GM21723 (cell line): Measurements from ENCODE around the gene MAGT1.
"Not testable (repeated sequence)": the region's sequence is repeated elsewhere in the genome, so short reads cannot be mapped to it uniquely, and the experiment has no call there.

Experiments
- ATAC-seq: cut with Tn5 transposase; IDR thresholded peaks from one replicate; pipeline ENCODE4 v1.9.1; 2021; ENCODE audit warnings: mild to moderate bottlenecking, moderate library complexity; ENCODE audit not compliant: unreplicated experiment

MAGT1 gene

GRCh38 chrX:77894921-77895886, at the start of gene MAGT1:
Gene MAGT1, minus strand, starts transcription at chrX:77895435. Its CDS starts 25 bp downstream, at chrX:77895410.
- ATAC-seq: peak; percentile 91

DNA sequence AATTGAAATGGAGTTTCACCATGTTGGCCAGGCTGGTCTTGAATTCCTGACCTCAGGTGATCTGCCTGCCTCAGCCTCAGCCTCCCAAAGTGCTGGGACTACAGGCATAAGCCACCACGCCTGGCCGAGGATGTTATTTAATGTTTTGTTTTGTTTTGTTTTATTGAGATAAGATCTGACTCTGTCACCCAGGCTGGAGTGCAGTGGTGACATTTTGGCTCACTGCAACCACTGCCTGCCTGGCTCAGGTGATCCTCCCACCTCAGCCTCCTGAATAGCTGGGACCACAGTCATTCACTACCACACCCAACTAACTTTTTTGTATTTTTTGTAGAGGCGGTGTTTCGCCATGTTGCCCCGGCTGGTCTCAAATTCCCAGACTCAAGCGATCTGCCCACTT, 49.8 kb upstream of the MAGT1 start:
- not testable (repeated sequence) for ATAC-seq

GRCh38 chrX:77938083-77938680, 42.9 kb upstream of the MAGT1 start:
- ATAC-seq: no peak

GRCh38 chrX:77937291-77937690, 42.1 kb upstream of the MAGT1 start:
- ATAC-seq: no peak

- no peak for ATAC-seq
These were observed 41.1 kb upstream of the MAGT1 start for GRCh38 chrX:77936299-77936698.

DNA sequence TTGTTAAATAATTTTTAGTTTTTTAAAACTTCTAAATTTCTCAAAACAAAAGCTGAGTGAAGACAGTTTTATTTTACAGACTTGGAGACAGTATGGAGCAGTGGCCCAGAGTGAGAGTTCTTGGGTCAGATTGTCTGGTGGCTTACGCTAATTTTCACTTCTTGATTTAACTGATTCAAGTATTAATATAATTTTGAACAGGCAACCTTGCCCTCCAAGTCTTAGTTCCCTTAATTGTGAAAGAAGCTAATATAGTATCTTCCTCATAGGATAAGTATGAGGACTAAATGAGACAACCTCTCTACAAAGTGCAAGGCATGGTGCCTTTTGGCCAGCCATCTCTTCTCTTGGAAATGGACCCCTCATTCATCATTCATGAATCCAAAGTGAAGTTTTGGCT, 40.7 kb upstream of the MAGT1 start:
- no peak for ATAC-seq

- ATAC-seq: no peak
These were observed 35.3 kb upstream of the MAGT1 start for GRCh38 chrX:77930581-77930980.

- ATAC-seq: peak; percentile 54
These were observed 30.5 kb upstream of the MAGT1 start for GRCh38 chrX:77925764-77926163.

- ATAC-seq: no peak
These were observed 29.2 kb upstream of the MAGT1 start for GRCh38 chrX:77924320-77924859.

DNA sequence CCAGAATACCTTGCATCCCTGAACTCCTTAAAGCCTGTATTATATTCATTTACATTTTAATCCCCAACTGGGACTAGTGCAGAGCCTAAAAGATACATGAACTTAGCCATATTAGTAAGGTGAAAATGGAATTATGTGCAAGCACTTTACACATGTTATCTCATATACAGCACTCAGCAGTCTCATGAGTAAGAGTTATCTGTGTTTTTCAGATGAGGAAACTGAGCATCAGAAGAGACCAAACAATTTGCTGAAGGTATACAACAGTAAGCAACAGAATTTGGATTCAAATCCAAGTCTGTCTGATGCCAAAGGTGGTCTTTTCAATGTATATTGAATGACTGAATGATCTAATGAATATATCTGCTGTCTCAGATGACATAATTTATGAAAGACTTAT, 27.6 kb upstream of the MAGT1 start:
- no peak for ATAC-seq

DNA sequence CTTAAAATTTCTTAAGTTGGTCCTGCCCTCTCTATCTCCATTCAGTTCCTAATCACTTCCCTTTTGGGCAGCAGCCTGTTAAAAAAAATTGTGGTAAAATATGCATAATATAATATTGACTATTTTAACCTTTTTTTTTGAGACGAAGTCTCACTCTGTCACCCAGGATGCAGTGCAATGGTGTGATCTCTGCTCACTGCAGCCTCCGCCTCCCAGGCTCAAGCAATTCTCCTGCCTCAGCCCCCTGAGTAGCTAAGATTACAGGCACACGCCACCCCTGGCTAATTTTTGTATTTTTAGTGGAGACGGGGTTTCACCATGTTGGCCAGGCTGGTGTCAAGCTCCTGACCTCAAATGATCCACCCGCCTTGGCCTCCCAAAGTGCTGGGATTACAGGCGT, 24.1 kb upstream of the MAGT1 start:
- not testable (repeated sequence) for ATAC-seq

GRCh38 chrX:77918568-77918967, 23.3 kb upstream of the MAGT1 start:
- ATAC-seq: no peak

GRCh38 chrX:77917294-77917933, 22.2 kb upstream of the MAGT1 start:
- peak; percentile 53 for ATAC-seq

DNA sequence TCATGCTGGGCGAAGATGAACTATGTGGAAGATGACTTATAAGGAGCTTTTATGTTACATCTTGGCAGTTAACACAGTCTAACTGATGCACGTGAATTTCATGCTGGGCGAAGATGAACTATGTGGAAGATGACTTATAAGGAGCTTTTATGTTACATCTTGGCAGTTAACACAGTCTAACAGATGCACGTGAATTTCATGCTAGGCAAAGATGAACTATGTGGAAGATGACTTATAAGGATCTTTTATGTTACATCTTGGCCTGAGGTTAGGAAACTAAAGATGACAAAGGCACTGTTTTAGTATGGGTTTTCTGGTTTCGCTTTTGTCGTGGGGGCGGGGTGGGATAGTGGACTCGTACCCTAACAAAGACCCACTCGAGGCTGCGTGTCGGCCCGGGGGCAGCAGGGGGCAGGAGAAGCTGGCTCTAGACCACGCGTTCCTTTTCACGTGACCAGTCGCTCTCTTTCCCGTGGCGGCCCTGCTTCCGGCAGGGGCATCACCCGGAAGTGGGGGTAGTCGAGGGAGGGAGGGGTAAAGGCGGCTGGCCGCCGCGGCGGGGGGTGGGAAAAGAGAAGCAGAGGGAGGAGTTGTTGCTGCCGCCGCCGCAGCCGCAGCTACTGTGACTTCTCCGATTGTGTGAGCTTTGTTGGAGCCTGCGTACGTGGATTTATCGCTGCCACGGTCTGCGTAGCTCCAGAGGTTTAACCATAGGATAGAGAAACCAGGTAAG, 15.0 kb upstream of the MAGT1 start, which contains the start of gene ATP7A:
TSS of gene ATP7A (plus strand) at position 586 of the 733 bp plus-strand sequence. CDS start 60,949 bp downstream, outside the sequence.
- ATAC-seq: peak; percentile 92

DNA sequence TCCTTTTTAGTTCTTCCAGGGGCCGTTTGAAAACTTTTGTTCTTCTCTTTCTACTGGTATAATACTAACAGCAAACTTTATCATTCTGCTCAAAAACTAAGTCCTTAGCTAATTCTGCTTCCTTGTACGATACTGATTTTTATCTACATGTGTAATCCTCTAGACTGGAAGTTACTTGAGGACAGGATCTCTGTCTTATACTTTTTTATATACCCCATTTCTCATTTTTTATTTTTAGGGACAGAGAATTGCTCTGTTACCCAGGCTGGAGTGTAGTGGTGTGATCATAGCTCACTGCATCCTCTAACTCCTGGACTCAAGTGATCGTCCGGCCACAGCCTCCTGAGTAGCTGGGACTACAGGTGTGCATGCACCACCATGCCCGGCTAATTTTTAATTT, 6.3 kb upstream of the MAGT1 start:
- ATAC-seq: no peak

- no peak for ATAC-seq
These were observed 5.5 kb upstream of the MAGT1 start for GRCh38 chrX:77900688-77901087.

DNA sequence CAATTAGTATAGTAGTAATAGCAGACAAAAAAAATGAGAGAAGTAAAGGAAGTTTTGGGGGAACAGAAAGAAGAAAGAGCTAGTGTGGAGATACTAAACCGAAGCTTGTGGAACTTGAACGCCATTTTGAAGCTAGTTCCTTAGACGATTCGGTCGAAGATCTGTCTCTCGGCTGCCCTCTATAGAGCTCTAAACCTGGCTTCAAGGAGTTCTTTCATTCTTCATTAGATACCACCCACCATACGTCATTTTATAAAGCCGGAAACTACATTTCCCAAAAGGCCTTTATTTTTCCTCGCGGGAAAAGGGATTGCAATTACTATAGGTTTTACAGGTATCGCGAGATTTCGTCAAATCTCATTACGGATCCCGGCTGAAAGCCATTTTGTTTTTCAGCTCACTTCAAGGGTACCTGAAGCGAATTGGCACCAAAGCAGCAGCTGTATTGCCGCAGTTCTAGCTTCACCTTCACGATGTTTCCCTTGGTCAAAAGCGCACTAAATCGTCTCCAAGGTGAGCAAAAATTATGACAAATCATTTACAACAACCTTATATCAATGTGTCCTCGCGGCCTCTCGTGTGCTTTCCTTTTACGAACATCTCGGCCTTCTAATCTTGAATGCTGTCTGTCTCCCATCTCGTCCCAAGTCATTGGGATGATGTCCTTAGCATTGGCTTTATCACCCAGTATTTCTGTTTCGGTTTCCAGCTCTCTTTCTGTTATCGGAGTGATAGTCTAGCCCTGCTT, 4.0 kb upstream of the MAGT1 start, which contains the start of gene COX7B:
TSS of gene COX7B (plus strand) at position 388 of the 748 bp plus-strand sequence. CDS start at position 474, 86 bp downstream.
- peak; percentile 67 for ATAC-seq

DNA sequence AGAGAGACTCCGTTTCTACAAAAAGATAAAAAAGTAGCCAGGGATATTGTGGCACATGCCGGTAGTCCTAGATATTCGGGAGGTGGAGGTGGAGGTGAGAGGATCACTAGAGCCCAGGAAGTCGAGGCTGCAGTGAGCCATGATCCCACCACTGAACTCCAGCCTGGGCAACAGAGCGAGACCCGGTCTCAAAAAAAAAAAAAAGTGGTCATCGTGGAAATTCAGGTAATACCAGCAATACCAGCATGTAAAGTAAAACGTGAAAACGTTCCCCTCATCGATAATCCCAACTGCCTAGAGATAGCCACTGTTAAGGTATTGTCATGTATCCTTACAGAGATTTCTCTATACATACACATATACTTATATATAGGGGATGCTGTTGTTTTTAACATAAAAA, 1.5 kb downstream of the MAGT1 start:
- ATAC-seq: no peak

GRCh38 chrX:77892887-77893286, 2.3 kb downstream of the MAGT1 start:
- no peak for ATAC-seq

DNA sequence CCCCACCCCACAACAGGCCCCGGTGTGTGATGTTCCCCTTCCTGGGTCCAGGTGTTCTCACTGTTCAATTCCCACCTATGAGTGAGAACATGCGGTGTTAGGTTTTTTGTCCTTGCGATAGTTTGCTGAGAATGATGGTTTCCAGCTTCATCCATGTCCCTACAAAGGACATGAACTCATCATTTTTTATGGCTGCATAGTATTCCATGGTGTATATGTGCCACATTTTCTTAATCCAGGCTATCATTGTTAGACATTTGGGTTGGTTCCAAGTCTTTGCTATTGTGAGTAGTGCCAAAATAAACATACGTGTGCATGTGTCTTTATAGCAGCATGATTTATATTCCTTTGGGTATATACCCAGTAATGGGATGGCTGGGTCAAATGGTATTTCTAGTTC, 13.8 kb downstream of the MAGT1 start:
- not testable (repeated sequence) for ATAC-seq
